PFSK-1 (cell line): ENCODE results near the gene GBE1.

Experiments used
- FOXP2 ChIP-seq: optimal IDR thresholded peaks from 2 replicates; pipeline ENCODE3; 2011; ENCODE audit warnings: borderline replicate concordance, control low read depth, inconsistent platforms; ENCODE audit not compliant: insufficient read depth; ENCODE audit errors: extremely low read length, extremely low read depth
- POLR2AphosphoS5 ChIP-seq: IDR thresholded peaks from 2 replicates; pipeline ENCODE4 v1.6.1; 2012; ENCODE audit warnings: low read depth, mild to moderate bottlenecking, control low read depth, low read length, moderate library complexity
- REST ChIP-seq, 2 experiments: IDR thresholded peaks; 2 replicates each; pipeline versions ENCODE4 v1.6.1 to v1.8.0; 2011 to 2012; ENCODE audit warnings: low read depth in 2 of 2, low read length in 2 of 2, control low read depth in 1 of 2, inconsistent platforms in 1 of 2, mild to moderate bottlenecking in 1 of 2, moderate library complexity in 1 of 2; ENCODE audit not compliant: insufficient read depth in 1 of 2
- SIN3A ChIP-seq: IDR thresholded peaks from 2 replicates; pipeline ENCODE4 v1.6.1; 2012; ENCODE audit warnings: mild to moderate bottlenecking, low read length, moderate library complexity, borderline replicate concordance; ENCODE audit not compliant: insufficient read depth
- TAF1 ChIP-seq: IDR thresholded peaks from 2 replicates; pipeline ENCODE4 v1.6.1; 2012; ENCODE audit warnings: low read length, control low read depth, borderline replicate concordance; ENCODE audit not compliant: insufficient read depth

GBE1 gene

GRCh38 chr3:81789691-81790090 lies 28.2 kb upstream of the GBE1 start:
- TF ChIP-seq FOXP2, result no peak

- TF ChIP-seq FOXP2 (no peak), TAF1 (no peak), REST (IDR thresholded peaks at IDR 0.05; ENCODE audit: insufficient read depth in 1 of 2, low read depth in 2 of 2, low read length in 2 of 2) (no peak), SIN3A (no peak), POLR2AphosphoS5 (no peak)
These were observed 27.2 kb upstream of the GBE1 start for GRCh38 chr3:81788610-81789009.

- TF ChIP-seq REST (IDR thresholded peaks at IDR 0.05; ENCODE audit: insufficient read depth in 1 of 2, low read depth in 2 of 2, low read length in 2 of 2) (no peak), TAF1 (no peak), SIN3A (no peak), POLR2AphosphoS5 (no peak), FOXP2 (no peak)
These were observed 26.6 kb upstream of the GBE1 start for GRCh38 chr3:81788044-81788443.

GRCh38 chr3:81782585-81782984 lies 21.1 kb upstream of the GBE1 start:
- TF ChIP-seq REST (IDR thresholded peaks at IDR 0.05; ENCODE audit: insufficient read depth in 1 of 2, low read depth in 2 of 2, low read length in 2 of 2), result no peak
- TF ChIP-seq FOXP2, result no peak
- no peak for TF ChIP-seq TAF1
- no peak for TF ChIP-seq SIN3A
- TF ChIP-seq POLR2AphosphoS5, result no peak

- TF ChIP-seq POLR2AphosphoS5 (no peak), FOXP2 (no peak)
These were observed 17.3 kb upstream of the GBE1 start for GRCh38 chr3:81778678-81779182.

- TF ChIP-seq TAF1, result no peak
- TF ChIP-seq SIN3A, result no peak
- no peak for TF ChIP-seq REST (IDR thresholded peaks at IDR 0.05; ENCODE audit: insufficient read depth in 1 of 2, low read depth in 2 of 2, low read length in 2 of 2)
These were observed 15.2 kb upstream of the GBE1 start for GRCh38 chr3:81776643-81777042.
